ENCODE measurements around the gene GLIPR2.

The GLIPR2 gene

GRCh38 chr9:36213387-36213786, 76.9 kb downstream of the GLIPR2 start:
- TF ChIP-seq POLR2A (IDR thresholded peaks at IDR 0.05; ENCODE audit: low read depth, low read length): no peak
- TF ChIP-seq TAF1 (IDR thresholded peaks at IDR 0.05; ENCODE audit: borderline replicate concordance, low read depth, low read length): no peak
- no peak for TF ChIP-seq POLR2AphosphoS5 (IDR thresholded peaks at IDR 0.05; ENCODE audit: low read depth, low read length)
- FAIRE-seq: no peak
- no peak for DNase-seq (ENCODE audit: insufficient read length)

Measured in GM12892 (cell line).